H1 (cell line): ENCODE data around the gene C1orf115. TPM values are rescaled to one million over a fixed set of nuclear protein-coding genes. Genes with fewer than 3 reads are reported as not detected.

Experiments used
- CTCF ChIA-PET: fragments of 300-600 bp; sonication (Branson Sonifier 250); formaldehyde crosslinking; loops from one replicate; lab custom pipeline; 2021; ENCODE audit not compliant: partially characterized antibody; lab: Charles Lee
- POLR2A ChIA-PET: fragments of 300-600 bp; sonication (Branson Sonifier 250); formaldehyde crosslinking; loops from one replicate; lab custom pipeline; 2021; ENCODE audit warnings: inconsistent platforms; ENCODE audit not compliant: partially characterized antibody; lab: Charles Lee
- DNase-seq, 2 experiments: peaks; one replicate each; pipeline versions ENCODE4 v3.0.0 to v3.0.0-alpha.2; 2010 to 2022; ENCODE audit warnings: low spot score in 2 of 2, low read depth in 1 of 2, mixed read lengths in 1 of 2
- FAIRE-seq: peaks from 2 replicates; lab custom pipeline; 2011; peaks lifted over from hg19 to GRCh38; lab: Jason Lieb, UNC
- H2AFZ ChIP-seq: 2 replicates; pipeline ENCODE4 v1.8.1; 2012; ENCODE audit warnings: low read length, inconsistent platforms
- H2AK5ac ChIP-seq: 2 replicates; pipeline ENCODE4 v1.6.1; 2013; ENCODE audit warnings: low read depth, low read length
- H2BK120ac ChIP-seq: replicated peaks from 2 replicates; pipeline ENCODE3; 2013; ENCODE audit warnings: low read depth, low read length, inconsistent platforms
- H2BK12ac ChIP-seq: 2 replicates; pipeline ENCODE4 v1.6.1; 2013; ENCODE audit warnings: low read depth, low read length
- H2BK15ac ChIP-seq: 2 replicates; pipeline ENCODE4 v1.6.1; 2013; ENCODE audit warnings: low read length
- H2BK20ac ChIP-seq: 2 replicates; pipeline ENCODE4 v1.6.1; 2013; ENCODE audit warnings: low read length
- H2BK5ac ChIP-seq: 2 replicates; pipeline ENCODE4 v1.6.1; 2013; ENCODE audit warnings: low read depth, low read length
- H3K14ac ChIP-seq: 2 replicates; pipeline ENCODE4 v1.6.1; 2013; ENCODE audit warnings: inconsistent platforms; ENCODE audit not compliant: insufficient read length
- H3K18ac ChIP-seq: 2 replicates; pipeline ENCODE4 v1.6.1; 2013; ENCODE audit warnings: low read length; ENCODE audit errors: extremely low read depth
- H3K23ac ChIP-seq: 2 replicates; pipeline ENCODE4 v1.6.1; 2013; ENCODE audit warnings: inconsistent platforms; ENCODE audit not compliant: insufficient read length
- H3K23me2 ChIP-seq: 2 replicates; pipeline ENCODE4 v1.6.1; 2013; ENCODE audit warnings: low read depth, low read length
- H3K27ac ChIP-seq: 2 replicates; pipeline ENCODE4 v1.6.1; 2011; ENCODE audit warnings: low read depth, low read length, inconsistent platforms
- H3K27me3 ChIP-seq, 4 experiments: replicated peaks in 1 of 4; 1 replicate in 1 of 4; 2 replicates in 3 of 4; pipeline versions ENCODE4 v1.6.1 to v1.8.1; 2011 to 2013; ENCODE audit warnings: low read length in 3 of 4, mild to moderate bottlenecking in 3 of 4, inconsistent platforms in 2 of 4, mixed read lengths in 2 of 4, moderate library complexity in 1 of 4; ENCODE audit not compliant: control insufficient read depth in 3 of 4, insufficient read depth in 3 of 4; ENCODE audit errors: extremely low read depth in 1 of 4
- H3K36me3 ChIP-seq, 4 experiments: 2 replicates each; pipeline versions ENCODE4 v1.6.1 to v1.8.1; 2011 to 2013; ENCODE audit warnings: mild to moderate bottlenecking in 4 of 4, low read length in 3 of 4, moderate library complexity in 2 of 4, control low read depth in 1 of 4, inconsistent platforms in 1 of 4; ENCODE audit not compliant: insufficient read depth in 4 of 4, control insufficient read depth in 2 of 4
- H3K4ac ChIP-seq: replicated peaks from 2 replicates; pipeline ENCODE3; 2013; ENCODE audit warnings: low read length, low read depth, mixed read lengths, inconsistent platforms; ENCODE audit not compliant: insufficient read length
- H3K4me1 ChIP-seq, 4 experiments: replicated peaks in 1 of 4; 1 replicate in 1 of 4; 2 replicates in 3 of 4; pipeline versions ENCODE4 v1.6.1 to v1.8.1; 2011 to 2013; ENCODE audit warnings: low read length in 3 of 4, inconsistent platforms in 2 of 4, mixed read lengths in 1 of 4; ENCODE audit not compliant: insufficient read depth in 4 of 4, control insufficient read depth in 3 of 4
- H3K4me2 ChIP-seq, 2 experiments: 2 replicates each; pipeline versions ENCODE4 v1.6.1 to v1.8.1; 2011 to 2013; ENCODE audit warnings: low read depth in 2 of 2, low read length in 2 of 2, control low read depth in 1 of 2, inconsistent platforms in 1 of 2, mild to moderate bottlenecking in 1 of 2; ENCODE audit not compliant: insufficient read depth in 1 of 2
- H3K4me3 ChIP-seq, 4 experiments: fragments of 200-600, 300-600 bp in 1 of 4; sonication (generic), shearing (Covaris generic), sonication (Bioruptor Twin) in 1 of 4; 2 replicates each; pipeline versions ENCODE4 v1.5.1 to v1.8.1; 2011 to 2016; ENCODE audit warnings: low read length in 4 of 4, low read depth in 3 of 4, control low read depth in 2 of 4, inconsistent platforms in 2 of 4, mild to moderate bottlenecking in 2 of 4, mixed read lengths in 1 of 4, moderate library complexity in 1 of 4; ENCODE audit not compliant: insufficient read depth in 2 of 4; ENCODE audit errors: extremely low read depth in 1 of 4
- H3K56ac ChIP-seq: replicated peaks from 2 replicates; pipeline ENCODE3; 2013; ENCODE audit warnings: low read depth, mild to moderate bottlenecking, mixed read lengths, low read length, inconsistent platforms; ENCODE audit not compliant: insufficient read length
- H3K79me1 ChIP-seq: 2 replicates; pipeline ENCODE4 v1.6.1; 2013; ENCODE audit warnings: low read depth, low read length, control low read depth
- H3K79me2 ChIP-seq, 2 experiments: 2 replicates each; pipeline versions ENCODE4 v1.6.1 to v1.8.1; 2012 to 2013; ENCODE audit warnings: low read length in 2 of 2, mild to moderate bottlenecking in 2 of 2, inconsistent platforms in 1 of 2; ENCODE audit not compliant: insufficient read depth in 2 of 2, control insufficient read depth in 1 of 2
- H3K9ac ChIP-seq, 4 experiments: replicated peaks in 1 of 4; 1 replicate in 1 of 4; 2 replicates in 3 of 4; pipeline versions ENCODE4 v1.6.1 to v1.8.1; 2011 to 2013; ENCODE audit warnings: low read depth in 3 of 4, low read length in 3 of 4, control low read depth in 2 of 4, mild to moderate bottlenecking in 2 of 4, moderate library complexity in 2 of 4, inconsistent platforms in 1 of 4; ENCODE audit errors: extremely low read depth in 1 of 4
- H3K9me3 ChIP-seq, 2 experiments: 2 replicates each; pipeline versions ENCODE4 v1.6.1 to v1.8.1; 2012 to 2013; ENCODE audit warnings: mild to moderate bottlenecking in 2 of 2, moderate library complexity in 2 of 2, control low read depth in 1 of 2, inconsistent platforms in 1 of 2, low read depth in 1 of 2, low read length in 1 of 2, mixed read lengths in 1 of 2; ENCODE audit not compliant: insufficient read depth in 2 of 2
- H4K20me1 ChIP-seq, 2 experiments: replicated peaks in 1 of 2; 2 replicates each; pipeline versions ENCODE3 to v1.8.1; 2011 to 2013; ENCODE audit warnings: inconsistent platforms in 2 of 2, low read length in 2 of 2, mild to moderate bottlenecking in 1 of 2; ENCODE audit not compliant: insufficient read depth in 2 of 2, control insufficient read depth in 1 of 2
- H4K5ac ChIP-seq: 2 replicates; pipeline ENCODE4 v1.6.1; 2013; ENCODE audit warnings: low read length, low read depth, mixed read lengths, inconsistent platforms; ENCODE audit not compliant: insufficient read length
- H4K8ac ChIP-seq: 2 replicates; pipeline ENCODE4 v1.8.0; 2013; ENCODE audit warnings: mild to moderate bottlenecking, moderate library complexity, low read length, inconsistent platforms; ENCODE audit not compliant: insufficient read depth; ENCODE audit errors: extremely low read depth
- H4K91ac ChIP-seq: replicated peaks from 2 replicates; pipeline ENCODE3; 2013; ENCODE audit warnings: low read length, mixed read lengths, inconsistent platforms; ENCODE audit not compliant: insufficient read length
- ATF3 ChIP-seq: IDR thresholded peaks from 2 replicates; pipeline ENCODE4 v1.6.1; 2011; ENCODE audit warnings: low read depth, mild to moderate bottlenecking, low read length; ENCODE audit not compliant: insufficient read depth
- BRCA1 ChIP-seq: IDR thresholded peaks from 2 replicates; pipeline ENCODE4 v1.6.1; 2012; ENCODE audit warnings: low read depth, low read length, improper control_type of control experiment
- CEBPB ChIP-seq: IDR thresholded peaks from 2 replicates; pipeline ENCODE4 v1.6.1; 2012; ENCODE audit warnings: low read depth, low read length
- GTF2F1 ChIP-seq: IDR thresholded peaks from 2 replicates; pipeline ENCODE4 v1.6.1; 2012; ENCODE audit warnings: low read depth, low read length, improper control_type of control experiment, borderline replicate concordance
- HDAC6 ChIP-seq: IDR thresholded peaks from one replicate; pipeline ENCODE4 v1.7.1; 2012; ENCODE audit warnings: low read depth, mild to moderate bottlenecking, inconsistent platforms, low read length, moderate library complexity
- KDM4A ChIP-seq: IDR thresholded peaks from one replicate; pipeline ENCODE4 v1.7.1; 2012; ENCODE audit warnings: low read depth, mild to moderate bottlenecking, moderate library complexity, low read length, inconsistent platforms; ENCODE audit not compliant: severe bottlenecking
- POU5F1 ChIP-seq: IDR thresholded peaks from 2 replicates; pipeline ENCODE4 v1.6.1; 2011; ENCODE audit warnings: low read depth, mild to moderate bottlenecking, low read length, moderate library complexity
- RBBP5 ChIP-seq: IDR thresholded peaks from 2 replicates; pipeline ENCODE4 v1.7.1; 2012; ENCODE audit warnings: low read depth, mild to moderate bottlenecking, inconsistent platforms, low read length, moderate library complexity, borderline replicate concordance
- RFX5 ChIP-seq: IDR thresholded peaks from 2 replicates; pipeline ENCODE4 v1.6.1; 2011; ENCODE audit warnings: low read depth, low read length, improper control_type of control experiment, borderline replicate concordance
- SAP30 ChIP-seq: fragments of 300-600 bp; sonication (generic); IDR thresholded peaks from 2 replicates; pipeline ENCODE4 v1.7.1; 2012; ENCODE audit warnings: low read length, moderate library complexity, mild to moderate bottlenecking, inconsistent platforms; ENCODE audit not compliant: insufficient read depth, insufficient replicate concordance
- SIN3A ChIP-seq, 2 experiments: IDR thresholded peaks in 1 of 2; conservative IDR thresholded peaks in 1 of 2; 2 replicates each; pipeline ENCODE4 v1.6.1; 2011 to 2012; ENCODE audit warnings: low read length in 2 of 2, improper control_type of control experiment in 1 of 2, low read depth in 1 of 2, mild to moderate bottlenecking in 1 of 2
- SIRT6 ChIP-seq: IDR thresholded peaks from one replicate; pipeline ENCODE4 v1.7.1; 2012; ENCODE audit warnings: low read length, inconsistent platforms
- SP1 ChIP-seq: IDR thresholded peaks from 2 replicates; pipeline ENCODE4 v1.6.1; 2011; ENCODE audit warnings: low read depth, low read length
- TEAD4 ChIP-seq: IDR thresholded peaks from 2 replicates; pipeline ENCODE4 v1.6.1; 2012; ENCODE audit warnings: low read depth, low read length, inconsistent platforms, mixed read lengths
- WGBS, 2 experiments: shearing (Covaris generic) in 1 of 2; methylation state at CpG; one replicate each; pipeline versions ENCODE4 v1.1.6 to v1.1.7; 2013 to 2015; ENCODE audit warnings: low lambda C conversion rate in 2 of 2, mixed read lengths in 2 of 2, inconsistent platforms in 1 of 2, low coverage in 1 of 2, missing lambda C conversion rate in 1 of 2; ENCODE audit not compliant: insufficient replicate concordance in 2 of 2, insufficient coverage in 1 of 2, insufficient read length in 1 of 2; ENCODE audit errors: extremely low coverage in 1 of 2, missing lambda C conversion rate in 1 of 2; 5-methylcytosine and 5-hydroxymethylcytosine counted together
- polyA plus RNA-seq, 7 experiments: library from polyadenylated mRNA; depleted of rRNA in 3 of 7; stranded (reverse) in 5 of 7; unstranded in 2 of 7; fragments of >200 nt in 5 of 7; fragments of 200-250 nt in 2 of 7; gene quantifications; 1 replicate in 5 of 7; 2 replicates in 1 of 7; 4 replicates in 1 of 7; pipeline versions ENCODE4 v1.2.1 to v1.2.3, GENCODE V29; 2011 to 2013; ENCODE audit warnings: missing spikeins in 2 of 7, mixed read lengths in 2 of 7
- total RNA-seq: library from RNA; stranded (reverse); fragmentation: NEBNext Ultra II Directional; extraction: Animal tissue kit (Norgen Biotek cat#: 25700); gene quantifications from 2 replicates; pipeline ENCODE4 v1.2.1, GENCODE V29; 2021

Gene C1orf115
- total and polyA plus RNA-seq, 2 of the 8 experiments (the other 6 are each of a cell fraction or from before 2014, with no cell fraction given), result 3.5 to 5.6 TPM

DNA sequence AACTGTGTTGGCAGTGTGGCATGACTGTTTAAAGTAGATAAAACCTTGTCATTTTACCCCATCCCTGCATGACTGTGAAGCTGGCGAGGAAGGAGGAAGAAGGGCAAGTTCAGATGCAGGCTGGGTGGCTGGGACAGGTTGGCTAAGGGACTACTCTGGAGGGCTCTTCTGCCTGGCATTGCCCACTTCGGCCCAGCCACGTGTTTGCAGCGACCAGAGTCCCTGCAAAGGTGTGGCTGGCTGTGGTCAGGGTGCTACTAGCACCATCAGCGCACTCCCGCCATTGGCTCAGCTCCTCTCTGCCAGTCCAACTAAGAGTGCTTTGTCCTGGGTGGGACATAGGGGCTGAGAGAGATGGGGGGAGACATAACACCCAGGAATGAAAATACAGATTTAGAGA is 7.2 kb downstream of the C1orf115 start:
- no peak overlapping the region for H4K5ac ChIP-seq
- H4K20me1 ChIP-seq, result no peaks in the 10 kb centered on the region
- H4K91ac ChIP-seq, result no peak overlapping the region
- FAIRE-seq, result no peak
- no peak overlapping the region for H2BK5ac ChIP-seq
- 77% methylated on average over 6 of the region's 6 CpGs; no CpG with 5 or more reads in 1 of the 2 experiments for WGBS, 2 experiments
- H2BK120ac ChIP-seq, result no peak overlapping the region
- no peaks in the 10 kb centered on the region for H3K23me2 ChIP-seq
- peaks cover 0 to 2% (median 0%) of the 10 kb centered on the region in 4 experiments; a peak in 1 of 7 replicates for H3K4me1 ChIP-seq
- H3K18ac ChIP-seq, result no peak overlapping the region
- H3K4ac ChIP-seq, result no peak overlapping the region
- H4K8ac ChIP-seq, result no peak overlapping the region
- no peak overlapping the region for H2BK12ac ChIP-seq
- no peak overlapping the region for H3K4me3 ChIP-seq
- H2AFZ ChIP-seq, result no peak overlapping the region
- no peaks in the 10 kb centered on the region for H3K79me2 ChIP-seq
- H3K23ac ChIP-seq, result no peak overlapping the region
- H3K9me3 ChIP-seq, result no peaks in the 10 kb centered on the region
- H2BK15ac ChIP-seq, result no peak overlapping the region
- H2AK5ac ChIP-seq, result no peak overlapping the region
- DNase-seq, result no peak
- no peak overlapping the region for H3K4me2 ChIP-seq
- H3K27me3 ChIP-seq, result no peaks in the 10 kb centered on the region; a peak in 1 of 7 replicates
- no peaks in the 10 kb centered on the region for H3K79me1 ChIP-seq
- H3K9ac ChIP-seq, result no peak overlapping the region
- no peak overlapping the region for H2BK20ac ChIP-seq
- H3K27ac ChIP-seq, result no peak overlapping the region
- CTCF ChIA-PET, result interaction anchor here (0.7 to 2.4 kb wide), 8 partner anchors 10 to 106 kb away, joined by 3 to 6 read pairs (median 3); partner anchors contain the start of gene MTARC1
- no peak overlapping the region for H3K14ac ChIP-seq
- no peak overlapping the region for H3K56ac ChIP-seq
- POLR2A ChIA-PET, result no interaction called here
- H3K36me3 ChIP-seq, result no peaks in the 10 kb centered on the region
- TF ChIP-seq SP1 (no peak), KDM4A (no peak), RFX5 (no peak), TEAD4 (no peak), SIRT6 (no peak), HDAC6 (no peak), BRCA1 (no peak), SAP30 (no peak), SIN3A (conservative IDR thresholded peaks at IDR 0.05 in 1 of 2, IDR thresholded peaks at IDR 0.05 in 1 of 2; ENCODE audit: low read depth in 1 of 2, low read length in 2 of 2) (no peak), POU5F1 (no peak), CEBPB (no peak), ATF3 (no peak), GTF2F1 (no peak), RBBP5 (no peak)
